Esophagus squamous epithelium (tissue), 5 donors: Measurements from ENCODE around the gene PHF21B. TPM values are rescaled to one million over a fixed set of nuclear protein-coding genes. Genes with fewer than 3 reads are reported as not detected.

Experiments used
- DNase-seq: peaks from one replicate; lab custom pipeline; 2025; lab: John Stamatoyannopoulos, UW
- H3K27ac ChIP-seq, 4 donors: fragments of 200-600 bp; sonication (generic); one replicate each; pipeline ENCODE4 v1.5.1; 2016 to 2019; ENCODE audit warnings: mild to moderate bottlenecking in 1 of 4
- H3K27me3 ChIP-seq, 4 donors: fragments of 200-600 bp; sonication (generic); 1 replicate in 3 of 4; 2 replicates in 1 of 4; pipeline versions ENCODE4 v1.5.1 to v1.6.0; 2017 to 2021; ENCODE audit warnings: antibody characterized with exemption in 1 of 4
- H3K36me3 ChIP-seq, 3 donors: fragments of 200-600 bp; sonication (generic); one replicate each; pipeline ENCODE4 v1.5.1; 2016 to 2019
- H3K4me1 ChIP-seq, 3 donors: fragments of 200-600 bp; sonication (generic); one replicate each; pipeline ENCODE4 v1.5.1; 2017 to 2019
- H3K4me3 ChIP-seq, 4 donors: fragments of 200-600 bp; sonication (generic); 1 replicate in 3 of 4; 2 replicates in 1 of 4; pipeline ENCODE4 v1.5.1; 2016 to 2019; ENCODE audit warnings: mild to moderate bottlenecking in 2 of 4, moderate library complexity in 1 of 4
- H3K9me3 ChIP-seq, 3 donors: fragments of 200-600 bp; sonication (generic); one replicate each; pipeline ENCODE4 v1.5.1; 2016 to 2019
- CTCF ChIP-seq, 6 experiments: fragments of 450-650 bp in 4 of 6; fragments of 200-600 bp in 2 of 6; sonication (generic) in 2 of 6; IDR thresholded peaks; one replicate each; pipeline ENCODE4 v1.5.1; 2016 to 2019; ENCODE audit warnings: antibody characterized with exemption in 6 of 6, mild to moderate bottlenecking in 4 of 6, moderate library complexity in 4 of 6
- POLR2A ChIP-seq, 4 donors: fragments of 450-650 bp; IDR thresholded peaks; one replicate each; pipeline ENCODE4 v1.6.1; 2017; ENCODE audit warnings: antibody characterized with exemption in 4 of 4, mild to moderate bottlenecking in 4 of 4, moderate library complexity in 3 of 4
- WGBS, 2 donors: methylation state at CpG; one replicate each; pipeline ENCODE4 v1.1.5; 2018; 5-methylcytosine and 5-hydroxymethylcytosine counted together
- intact Hi-C: fragments of 100-400 bp; cut with DNase I; formaldehyde crosslinking; loops from one replicate; pipeline ENCODE4 v1.15.0; 2022
- total RNA-seq, 4 donors: library from RNA; depleted of rRNA; stranded (reverse); fragments of >200 nt; gene quantifications; one replicate each; pipeline ENCODE4 v1.1.0, GENCODE V29; 2016
- donor health status: DM: yes; HTN: yes; CAD: no.

Gene PHF21B
- total RNA-seq, 4 donors from 2014 or later: 0.04 to 0.19 TPM; not detected in 2

DNA sequence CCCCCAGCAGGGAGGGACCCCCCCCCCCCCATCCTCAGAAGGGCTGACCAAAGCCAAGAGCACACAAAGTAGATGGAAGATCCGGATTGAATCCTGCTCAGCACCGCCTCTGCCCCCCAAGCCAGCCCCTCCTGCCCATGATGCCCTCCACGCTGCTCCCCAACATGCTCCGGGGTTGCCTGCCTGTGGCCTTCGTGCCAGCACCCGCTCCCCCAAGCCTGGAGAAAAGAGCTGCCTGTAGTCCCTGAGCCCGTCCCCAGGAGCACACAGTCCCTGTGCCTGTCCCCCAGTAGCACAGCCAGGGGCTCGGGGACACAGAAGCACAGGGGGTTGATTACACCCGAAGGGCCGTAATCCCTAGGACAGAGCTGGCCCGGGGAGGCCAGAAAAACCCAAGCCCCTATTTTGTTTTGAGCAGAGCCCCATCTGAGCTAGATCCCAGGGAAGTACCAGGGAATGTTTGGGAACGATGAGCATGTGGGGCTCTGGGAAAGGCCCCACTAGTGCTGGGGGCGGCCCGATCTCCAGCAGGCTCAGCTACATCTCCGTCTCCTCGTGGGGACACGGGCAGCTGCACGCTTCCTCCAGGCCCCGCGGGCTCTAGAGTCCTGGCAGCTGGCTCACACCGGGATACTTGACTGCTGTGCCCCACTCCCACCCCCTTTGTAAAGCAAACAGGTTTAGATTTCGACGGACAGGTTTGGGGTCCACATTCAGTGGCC, 66.7 kb downstream of the PHF21B start:
- TF ChIP-seq POLR2A (IDR thresholded peaks at IDR 0.05) (no peak), CTCF (IDR thresholded peaks at IDR 0.05) (no peak)
- peaks cover 0 to 69% (median 0%) of the 10 kb centered on the region in 4 donors for H3K27me3 ChIP-seq
- no peak overlapping the region for H3K27ac ChIP-seq
- H3K9me3 ChIP-seq: no peaks in the 10 kb centered on the region
- H3K4me1 ChIP-seq: no peaks in the 10 kb centered on the region
- no peak for DNase-seq
- no peak overlapping the region for H3K4me3 ChIP-seq
- 60 to 76% methylated on average over 1 to 10 of the region's 23 CpGs for WGBS, 2 donors
- intact Hi-C loops: no loop called here
- no peaks in the 10 kb centered on the region for H3K36me3 ChIP-seq

DNA sequence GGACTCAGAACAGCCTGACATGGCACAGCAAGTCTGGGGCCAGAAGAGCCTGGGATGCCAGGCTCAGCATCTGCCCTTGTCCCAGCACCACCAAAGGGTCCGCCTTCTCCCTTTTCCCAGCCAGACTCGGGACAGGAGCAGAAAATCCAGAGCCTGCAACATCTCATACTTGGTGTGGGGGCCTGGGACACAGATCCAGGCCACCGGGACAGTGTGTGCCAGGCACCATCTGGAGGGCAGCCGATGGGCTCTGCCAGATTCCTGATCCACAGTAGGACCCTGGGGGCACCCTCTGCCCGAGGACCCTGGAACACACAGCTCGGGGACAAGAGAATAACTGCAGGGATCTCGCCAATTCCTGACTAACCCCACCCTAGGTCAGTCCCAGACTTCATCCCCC, 67.7 kb downstream of the PHF21B start:
- TF ChIP-seq POLR2A (IDR thresholded peaks at IDR 0.05) (no peak), CTCF (IDR thresholded peaks at IDR 0.05) (no peak)
- H3K36me3 ChIP-seq: no peaks in the 10 kb centered on the region
- 67 to 87% methylated on average over 3 of the region's 7 CpGs for WGBS, 2 donors
- DNase-seq: no peak
- H3K4me3 ChIP-seq: no peak overlapping the region
- no peaks in the 10 kb centered on the region for H3K4me1 ChIP-seq
- intact Hi-C loops: no loop called here
- peaks cover 0 to 69% (median 0%) of the 10 kb centered on the region in 4 donors for H3K27me3 ChIP-seq
- H3K9me3 ChIP-seq: no peaks in the 10 kb centered on the region
- H3K27ac ChIP-seq: no peak overlapping the region

DNA sequence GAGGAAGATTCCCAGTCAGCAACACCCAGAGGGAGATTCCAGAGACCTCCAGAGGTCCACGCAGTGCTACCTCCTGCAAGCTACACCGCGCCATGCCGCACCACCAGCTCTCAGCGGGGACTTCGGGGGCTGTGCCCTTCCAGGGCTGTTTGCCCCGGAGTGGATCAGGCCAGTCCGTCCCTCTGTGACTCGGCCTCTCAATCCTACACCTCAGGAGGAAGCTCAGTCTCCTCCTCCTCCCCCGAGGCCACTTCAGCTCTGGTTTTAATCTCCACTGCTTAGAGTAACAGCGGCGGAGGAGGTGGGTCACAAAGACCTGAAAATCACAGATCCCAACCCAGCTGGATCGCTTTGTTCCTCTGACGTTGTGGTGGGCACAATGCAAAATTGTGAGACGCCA, 68.6 kb downstream of the PHF21B start:
- no peaks in the 10 kb centered on the region for H3K4me1 ChIP-seq
- peaks cover 0 to 65% (median 0%) of the 10 kb centered on the region in 4 donors for H3K27me3 ChIP-seq
- no peak overlapping the region for H3K27ac ChIP-seq
- DNase-seq: no peak
- no peaks in the 10 kb centered on the region for H3K9me3 ChIP-seq
- intact Hi-C loops: no loop called here
- WGBS, 2 donors: 60 to 74% methylated on average over 3 to 4 of the region's 15 CpGs
- no peak for TF ChIP-seq CTCF (IDR thresholded peaks at IDR 0.05)
- no peak for TF ChIP-seq POLR2A (IDR thresholded peaks at IDR 0.05)
- H3K4me3 ChIP-seq: no peak overlapping the region
- no peaks in the 10 kb centered on the region for H3K36me3 ChIP-seq

GRCh38 chr22:44940130-44940529, 69.7 kb downstream of the PHF21B start:
- TF ChIP-seq CTCF (IDR thresholded peaks at IDR 0.05): no peak
- no peak for TF ChIP-seq POLR2A (IDR thresholded peaks at IDR 0.05)
- Histone ChIP-seq H3K27me3 (peaks cover 0 to 56% (median 0%) of the 10 kb centered on the region in 4 donors), H3K36me3 (no peaks in the 10 kb centered on the region), H3K27ac (no peak overlapping the region), H3K9me3 (no peaks in the 10 kb centered on the region), H3K4me3 (no peak overlapping the region), H3K4me1 (no peaks in the 10 kb centered on the region)
- intact Hi-C loops: no loop called here
- 50 to 52% methylated on average over 10 to 11 of the region's 11 CpGs for WGBS, 2 donors
- DNase-seq: no peak

- Histone ChIP-seq H3K4me3 (no peak overlapping the region), H3K9me3 (no peaks in the 10 kb centered on the region), H3K36me3 (no peaks in the 10 kb centered on the region), H3K27me3 (peaks cover 0 to 53% (median 0%) of the 10 kb centered on the region in 4 donors), H3K27ac (no peak overlapping the region), H3K4me1 (no peaks in the 10 kb centered on the region)
- intact Hi-C loops: no loop called here
- WGBS, 2 donors: 71 to 78% methylated on average over 6 to 8 of the region's 11 CpGs
- no peak for DNase-seq
- TF ChIP-seq CTCF (IDR thresholded peaks at IDR 0.05): no peak
- TF ChIP-seq POLR2A (IDR thresholded peaks at IDR 0.05): no peak
Observed at GRCh38 chr22:44939451-44939850, 70.4 kb downstream of the PHF21B start.
